GM19324 (cell line): ENCODE data around the gene CNTNAP4.

ENCODE experiments used
- ATAC-seq: cut with Tn5 transposase; IDR thresholded peaks from one replicate; pipeline ENCODE4 v1.9.1; 2021; ENCODE audit warnings: mild to moderate bottlenecking, moderate library complexity; ENCODE audit not compliant: unreplicated experiment, low FRiP score

The CNTNAP4 gene

DNA sequence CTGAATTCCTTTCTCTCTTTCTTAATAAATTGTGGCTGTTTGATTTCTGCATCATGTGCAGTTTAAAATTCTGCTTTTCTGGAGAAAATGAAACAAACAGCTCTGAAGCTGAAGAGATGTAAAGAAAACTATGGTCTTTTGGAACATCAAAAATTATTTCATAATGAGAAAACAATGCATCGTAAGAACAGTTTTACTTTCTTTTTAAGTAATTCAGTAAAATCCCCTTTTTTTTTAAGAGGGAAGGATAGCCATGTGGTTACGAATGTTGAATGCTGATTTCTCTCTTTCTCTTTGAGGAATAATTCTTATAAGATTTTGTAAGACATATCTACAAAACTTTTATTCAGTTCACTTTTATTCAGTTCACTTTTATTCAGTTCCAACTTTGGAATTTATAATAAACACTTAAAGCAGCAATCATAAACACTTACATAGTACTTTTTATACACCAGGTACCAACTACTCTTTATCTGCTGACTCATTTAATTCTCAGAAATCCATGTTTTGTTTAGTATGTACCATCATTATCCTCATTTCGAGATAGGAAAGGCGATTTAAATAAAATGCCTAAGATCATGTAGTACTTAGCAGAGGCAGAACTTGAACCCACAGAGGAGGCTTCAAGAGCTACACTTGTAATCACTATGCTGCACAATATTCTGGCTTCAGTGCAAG is 26.6 kb downstream of the CNTNAP4 start:
- no peak for ATAC-seq

DNA sequence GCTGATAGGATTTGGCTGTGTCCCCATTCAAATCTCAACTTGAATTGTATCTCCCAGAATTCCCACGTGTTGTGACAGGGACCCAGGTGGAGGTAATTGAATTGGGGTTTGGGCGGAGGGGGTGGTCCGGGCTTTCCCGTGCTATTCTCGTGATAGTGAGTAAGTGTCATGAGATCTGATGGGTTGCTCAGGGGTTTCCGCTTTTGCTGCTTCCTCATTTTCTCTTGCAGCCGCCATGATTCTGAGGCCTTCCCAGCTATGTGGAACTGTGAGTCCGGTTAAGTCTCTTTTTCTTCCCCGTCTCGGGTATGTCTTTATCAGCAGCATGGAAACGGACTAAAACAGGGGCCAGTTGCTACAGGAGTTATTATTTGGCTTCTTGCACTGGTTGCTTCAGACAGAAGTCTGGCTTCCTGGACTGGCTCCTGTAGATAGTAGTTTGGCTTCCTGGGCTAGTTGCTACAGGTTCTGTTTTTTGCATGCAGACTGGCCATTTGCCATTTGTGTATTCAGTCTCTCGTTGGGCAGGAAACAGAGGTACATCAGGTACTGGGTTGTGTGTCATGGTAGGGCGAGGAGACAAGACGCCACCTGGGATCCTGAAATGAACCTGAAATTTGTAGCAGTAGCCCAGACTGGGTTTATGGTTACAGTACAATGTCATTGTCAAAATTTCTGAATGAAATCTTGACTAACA is 32.6 kb downstream of the CNTNAP4 start:
- ATAC-seq, result no peak

GRCh38 chr16:76311260-76311659 is 34.1 kb downstream of the CNTNAP4 start:
- ATAC-seq, result no peak

DNA sequence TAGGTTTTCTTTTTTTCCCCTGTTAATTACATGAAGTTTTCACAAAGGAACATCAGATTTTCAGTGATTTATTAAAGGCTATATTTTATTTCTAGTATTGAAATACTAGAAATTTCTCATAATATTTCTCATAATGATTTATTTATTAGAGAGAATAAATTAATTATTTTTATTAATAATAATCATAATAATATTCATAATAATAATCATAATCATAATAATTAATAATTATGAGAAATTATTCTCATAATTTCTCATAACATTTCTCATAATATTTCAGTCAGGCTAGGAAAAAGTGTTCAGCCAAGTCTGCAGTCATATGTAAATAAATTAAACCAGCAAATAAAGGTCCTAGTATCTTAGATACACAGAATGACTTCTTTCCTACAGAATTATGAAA is 41.4 kb downstream of the CNTNAP4 start:
- no peak for ATAC-seq

GRCh38 chr16:76329106-76329505 is 51.9 kb downstream of the CNTNAP4 start:
- no peak for ATAC-seq

DNA sequence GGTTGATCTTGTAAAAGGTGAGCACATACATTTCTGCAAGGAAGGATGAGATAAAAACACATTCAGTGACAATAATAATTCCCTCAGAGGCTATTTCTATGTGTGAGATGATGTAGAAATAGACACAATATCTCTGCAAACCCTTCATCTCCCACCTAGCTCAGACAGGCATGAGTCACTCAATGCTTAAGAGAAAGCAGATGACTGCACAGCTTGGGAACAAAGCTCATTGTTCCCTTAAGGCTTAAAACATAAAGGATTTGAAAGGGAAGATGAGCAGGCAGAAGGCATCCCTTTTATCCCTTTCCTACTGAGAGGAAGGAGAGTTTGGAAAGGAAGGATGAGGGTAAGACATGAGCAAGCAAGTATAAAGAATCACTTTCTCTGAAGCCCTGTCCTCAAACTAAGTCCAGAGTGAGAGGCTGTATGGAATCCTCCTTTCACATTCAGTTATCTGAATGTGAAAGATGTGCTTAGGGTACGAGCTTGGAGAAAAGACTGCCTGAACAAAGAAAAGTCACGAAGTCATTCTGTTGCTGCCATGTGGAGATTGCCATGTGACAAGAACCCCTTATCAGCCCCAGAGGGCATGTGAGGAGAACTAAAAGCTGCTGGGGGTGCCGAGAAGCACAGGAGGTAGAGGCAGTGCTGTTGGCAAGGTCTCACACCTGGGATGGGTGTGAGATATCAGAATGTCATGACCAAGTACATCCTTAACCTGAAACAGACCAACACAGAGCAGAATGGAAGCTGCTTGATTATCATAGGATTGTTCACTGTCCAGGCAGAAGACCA is 58.2 kb downstream of the CNTNAP4 start:
- ATAC-seq, result no peak

DNA sequence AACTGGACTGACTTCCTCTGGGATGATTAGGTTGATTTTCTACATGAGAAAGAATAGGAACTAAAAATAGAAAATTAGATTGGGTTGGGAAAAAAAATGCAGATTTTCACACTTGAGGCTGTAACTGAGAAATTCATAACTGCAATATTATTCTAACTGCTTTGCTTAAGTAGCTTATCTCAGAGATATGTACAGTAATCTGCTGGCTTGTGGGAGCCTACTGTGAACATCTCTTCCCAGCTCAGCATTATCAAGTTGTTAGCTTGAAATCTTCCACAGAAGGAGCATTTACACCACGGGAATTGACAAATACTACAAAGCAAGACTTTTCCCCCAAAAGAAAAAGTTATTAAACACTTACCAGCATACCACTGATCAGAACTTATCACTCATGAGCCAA is 58.9 kb downstream of the CNTNAP4 start:
- ATAC-seq, result no peak

- ATAC-seq, result no peak
Measured at GRCh38 chr16:76338472-76338871, 61.3 kb downstream of the CNTNAP4 start.

DNA sequence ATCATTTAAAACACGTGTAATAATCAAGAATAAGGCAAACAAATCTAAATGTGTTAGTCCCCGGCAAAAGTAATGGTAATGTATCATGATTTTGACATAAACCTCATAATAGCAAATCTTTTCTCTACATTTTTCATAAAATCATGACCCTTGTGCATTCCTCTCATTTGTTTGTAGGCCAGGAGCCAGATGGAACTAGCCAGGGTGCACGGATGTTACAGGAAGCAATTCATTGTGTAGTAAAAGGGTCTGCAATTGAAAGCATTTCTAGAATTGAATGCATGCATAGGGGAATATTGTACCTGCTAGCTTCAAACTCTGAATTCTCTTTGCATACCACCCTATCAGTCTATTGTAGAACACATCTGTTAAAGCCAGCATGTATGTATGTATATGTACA is 66.6 kb downstream of the CNTNAP4 start:
- ATAC-seq, result no peak

GRCh38 chr16:76345163-76345661 is 68.0 kb downstream of the CNTNAP4 start:
- ATAC-seq, result no peak

DNA sequence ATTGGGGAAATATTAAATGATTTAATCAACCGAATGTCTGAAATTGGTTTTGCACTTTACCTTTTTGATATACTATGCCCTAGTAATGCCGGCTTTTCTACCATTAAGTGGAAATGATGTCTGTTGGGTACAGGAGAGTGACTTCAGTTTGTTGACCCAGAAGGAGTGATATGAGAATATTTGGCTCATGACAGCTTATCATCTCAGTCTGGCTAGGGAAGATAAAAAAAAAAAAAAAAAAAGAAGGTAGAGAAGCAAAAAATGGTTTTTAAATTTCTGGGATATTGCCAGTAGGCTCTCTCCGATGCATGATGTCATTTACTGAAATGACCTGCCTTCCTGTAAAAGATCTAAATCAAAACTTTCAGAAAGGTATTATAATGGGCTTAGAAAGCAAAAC is 69.0 kb downstream of the CNTNAP4 start:
- ATAC-seq, result no peak

DNA sequence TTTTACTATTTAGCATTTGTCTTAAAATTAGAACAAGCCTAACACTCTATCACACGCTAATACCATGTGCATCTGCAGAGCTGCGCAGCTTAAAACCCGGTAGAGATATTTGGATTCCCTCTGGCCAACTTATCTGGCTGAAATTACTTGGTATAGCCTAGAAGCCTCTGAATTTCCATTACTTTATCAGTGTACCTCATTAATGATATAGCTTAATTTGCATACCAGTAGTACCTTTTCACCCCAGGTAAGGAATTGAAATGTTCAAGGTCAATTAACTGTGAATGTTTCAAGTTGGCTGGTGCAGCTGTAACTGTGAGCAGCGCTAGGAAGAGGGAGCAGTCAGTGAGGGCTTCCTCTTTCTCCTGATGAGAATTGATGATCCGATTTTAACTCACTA is 74.2 kb downstream of the CNTNAP4 start:
- no peak for ATAC-seq

GRCh38 chr16:76360404-76360803 is 83.2 kb downstream of the CNTNAP4 start:
- ATAC-seq, result no peak

GRCh38 chr16:76370344-76370743 is 93.1 kb downstream of the CNTNAP4 start:
- ATAC-seq, result no peak

DNA sequence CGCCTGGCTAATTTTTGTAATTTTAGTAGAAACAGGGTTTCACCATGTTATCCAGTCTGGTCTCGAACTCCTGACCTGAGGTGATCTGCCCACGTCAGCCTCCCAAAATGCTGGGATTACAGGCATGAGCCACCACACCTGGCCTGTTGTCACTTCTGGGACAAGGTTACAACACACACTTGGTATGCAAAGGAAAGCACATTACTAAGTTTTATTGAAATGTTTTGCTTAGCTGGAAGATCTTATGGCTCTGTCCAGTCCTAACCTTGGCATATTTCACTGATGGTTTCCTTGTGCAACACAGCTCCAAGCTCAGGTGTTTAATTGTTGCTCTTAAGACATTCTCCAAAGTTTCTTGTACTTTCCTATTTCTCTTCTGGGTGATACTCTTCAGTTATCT is 94.2 kb downstream of the CNTNAP4 start:
- no peak for ATAC-seq

DNA sequence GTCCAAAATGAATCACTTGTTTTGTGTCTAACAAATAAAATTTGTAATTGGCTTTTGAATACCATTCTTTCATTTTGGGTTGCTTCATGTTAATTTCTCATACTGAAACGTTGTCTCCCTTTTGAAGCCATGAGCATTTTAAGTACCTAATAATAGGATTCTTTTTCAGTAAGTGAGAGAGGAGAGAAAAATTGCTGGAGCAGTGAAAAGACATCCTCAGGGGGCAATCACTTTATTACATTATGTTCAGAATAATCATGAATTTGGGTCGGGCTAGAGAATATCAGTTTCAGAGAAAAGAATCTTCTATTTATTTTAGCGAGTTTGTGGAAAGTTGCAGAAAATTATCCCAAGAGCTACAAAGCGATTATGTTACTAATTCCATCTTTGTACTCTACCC is 96.8 kb downstream of the CNTNAP4 start:
- no peak for ATAC-seq

- ATAC-seq, result no peak
Measured at GRCh38 chr16:76376988-76377387, 99.8 kb downstream of the CNTNAP4 start.

DNA sequence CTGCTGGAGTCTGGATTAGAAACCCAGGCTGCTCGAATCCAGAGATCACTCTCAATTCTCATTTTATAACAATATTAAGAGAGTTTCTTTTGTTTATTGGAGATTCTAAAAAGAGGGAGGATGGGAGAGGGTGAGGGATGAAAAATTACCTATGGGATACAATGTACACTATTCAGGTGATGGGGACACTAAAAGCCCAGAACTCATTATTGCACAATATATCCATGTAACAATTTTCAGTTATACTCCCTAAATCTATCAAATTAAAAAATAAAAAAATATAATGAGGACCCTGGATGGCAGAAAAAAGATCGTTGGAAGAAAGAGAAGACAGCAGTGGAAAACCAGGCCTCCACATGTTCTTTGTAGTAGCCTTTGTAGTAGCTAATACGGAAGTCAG is 100.8 kb downstream of the CNTNAP4 start:
- ATAC-seq, result no peak

GRCh38 chr16:76381096-76381495 is 103.9 kb downstream of the CNTNAP4 start:
- no peak for ATAC-seq

GRCh38 chr16:76385601-76386230 is 108.5 kb downstream of the CNTNAP4 start:
- no peak for ATAC-seq

GRCh38 chr16:76386784-76387183 is 109.6 kb downstream of the CNTNAP4 start:
- ATAC-seq, result no peak
